CD4-positive, alpha-beta T cell (primary cell): Measurements from ENCODE around the gene DTNBP1. TPM values are rescaled to one million over a fixed set of nuclear protein-coding genes. Genes with fewer than 3 reads are reported as not detected.

Source experiments
- ATAC-seq: fragments of 200-7000 bp; cut with Tn5 transposase; one replicate; pipeline ENCODE4 v1.10.0; 2022; ENCODE audit warnings: mild to moderate bottlenecking; ENCODE audit not compliant: poor library complexity
- CTCF ChIA-PET: fragments of 350-600 bp; sonication (Branson Sonifier 250); formaldehyde crosslinking; loops from one replicate; lab custom pipeline; 2021; ENCODE audit warnings: antibody characterized with exemption, inconsistent platforms; lab: Charles Lee
- POLR2A ChIA-PET: fragments of 350-600 bp; sonication (Branson Sonifier 250); formaldehyde crosslinking; loops from one replicate; lab custom pipeline; 2021; ENCODE audit warnings: antibody characterized with exemption, inconsistent platforms; lab: Charles Lee
- DNase-seq, 14 experiments: peaks; one replicate each; pipeline ENCODE4 v3.0.0-alpha.2; 2013 to 2020; ENCODE audit warnings: mixed read lengths in 2 of 14
- H3K27ac ChIP-seq, 2 donors: one replicate each; pipeline versions ENCODE4 v1.5.1 to v1.7.0; 2013; ENCODE audit warnings: low read length in 2 of 2, low read depth in 1 of 2, mild to moderate bottlenecking in 1 of 2
- H3K27me3 ChIP-seq, 2 experiments: 1 replicate in 1 of 2; 2 replicates in 1 of 2; pipeline versions ENCODE4 v1.6.1 to v1.7.0; 2013; ENCODE audit warnings: low read length in 2 of 2, control low read depth in 1 of 2, mild to moderate bottlenecking in 1 of 2, moderate library complexity in 1 of 2; ENCODE audit not compliant: insufficient read depth in 2 of 2, control insufficient read depth in 1 of 2
- H3K36me3 ChIP-seq: one replicate; pipeline ENCODE4 v1.6.1; 2013; ENCODE audit warnings: low read length, control low read depth; ENCODE audit not compliant: insufficient read depth
- H3K4me1 ChIP-seq: one replicate; pipeline ENCODE4 v1.6.1; 2013; ENCODE audit warnings: low read length, control low read depth; ENCODE audit not compliant: insufficient read depth
- H3K4me3 ChIP-seq: one replicate; pipeline ENCODE4 v1.5.1; 2013; ENCODE audit warnings: mild to moderate bottlenecking, low read length, moderate library complexity
- H3K9me3 ChIP-seq, 2 experiments: 1 replicate in 1 of 2; 2 replicates in 1 of 2; pipeline versions ENCODE4 v1.6.1 to v1.7.0; 2013; ENCODE audit warnings: low read length in 2 of 2, mild to moderate bottlenecking in 2 of 2, control low read depth in 1 of 2, moderate library complexity in 1 of 2; ENCODE audit not compliant: control insufficient read depth in 1 of 2, insufficient read depth in 1 of 2
- H3K27ac Mint-ChIP-seq: one replicate; pipeline ENCODE4 v1.8.0; 2020; ENCODE audit warnings: mixed read lengths
- H3K27me3 Mint-ChIP-seq: one replicate; pipeline ENCODE4 v1.8.0; 2021; ENCODE audit warnings: mixed read lengths
- H3K36me3 Mint-ChIP-seq: one replicate; pipeline ENCODE4 v1.8.0; 2021; ENCODE audit warnings: low read depth, mixed read lengths
- H3K4me1 Mint-ChIP-seq: one replicate; pipeline ENCODE4 v1.8.0; 2021; ENCODE audit warnings: low read depth, mixed read lengths
- H3K4me3 Mint-ChIP-seq: one replicate; pipeline ENCODE4 v1.8.0; 2020; ENCODE audit warnings: mild to moderate bottlenecking, mixed read lengths
- H3K9me3 Mint-ChIP-seq: one replicate; pipeline ENCODE4 v1.8.0; 2020; ENCODE audit warnings: mixed read lengths
- CTCF ChIP-seq: fragments of 200-600 bp; IDR thresholded peaks from one replicate; pipeline ENCODE4 v1.8.0; 2022; ENCODE audit warnings: antibody characterized with exemption, mild to moderate bottlenecking
- intact Hi-C, 2 experiments: fragments of 100-400 bp; cut with DNase I in 1 of 2; cut with micrococcal nuclease in 1 of 2; formaldehyde crosslinking; loops; one replicate each; pipeline versions ENCODE4 v1.15.1 to v1.9.0; 2023 to 2025; cut with DNase I, micrococcal nuclease
- total RNA-seq, 174 experiments: library from RNA in 2 of 174; stranded (reverse) in 2 of 174; gene quantifications; one replicate each; pipeline ENCODE4 v1.2.3 and lab custom pipeline; 2021 to 2026

DTNBP1 gene
- total RNA-seq, 2 experiments from 2014 or later: 14.5 to 14.7 TPM

DNA sequence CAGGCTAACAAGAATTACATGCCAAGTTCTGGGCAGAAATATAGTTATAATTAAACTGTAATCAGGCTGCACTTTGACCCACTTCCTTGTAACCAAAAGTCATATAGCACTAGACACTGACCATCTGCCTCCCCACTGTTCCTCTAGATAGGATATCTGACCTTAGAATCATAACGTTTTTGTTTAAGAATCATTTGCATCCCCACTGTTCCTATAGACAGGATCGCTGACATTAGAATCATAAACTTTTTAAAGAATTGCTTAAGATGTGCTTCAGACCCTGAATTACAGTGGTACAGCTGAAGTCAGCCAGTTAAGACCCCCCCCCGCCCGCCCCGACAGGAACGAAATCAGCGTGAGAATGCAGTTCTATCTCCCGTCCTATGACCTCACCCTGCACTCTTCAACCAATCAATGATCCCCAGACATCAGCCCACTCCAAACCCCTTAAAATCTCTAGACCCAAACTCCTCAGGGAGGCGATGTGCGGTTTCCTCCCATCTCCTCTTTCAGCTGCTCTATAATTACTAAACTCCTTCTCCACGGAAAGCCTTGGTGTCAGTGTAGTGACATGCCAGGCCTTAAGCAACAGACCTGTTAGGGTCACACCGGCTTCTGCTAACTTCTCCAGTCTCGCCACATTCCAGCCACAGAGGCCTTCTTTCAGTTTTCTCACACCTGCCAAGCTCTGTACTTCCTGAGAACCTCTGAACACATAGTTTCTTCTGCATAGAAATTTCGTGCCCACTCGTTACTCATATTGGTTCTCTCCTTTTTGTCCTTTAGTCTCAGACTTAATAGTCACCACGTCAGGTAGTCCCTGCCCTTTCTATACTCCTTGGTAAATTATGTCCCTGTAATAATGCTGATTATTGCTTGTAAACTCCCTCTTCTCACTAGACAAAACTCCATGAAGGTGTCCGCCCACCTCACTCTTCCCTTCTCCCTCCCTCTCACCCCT is 93.5 kb downstream of the DTNBP1 start:
- no peak overlapping the region for H3K27ac ChIP-seq

DNA sequence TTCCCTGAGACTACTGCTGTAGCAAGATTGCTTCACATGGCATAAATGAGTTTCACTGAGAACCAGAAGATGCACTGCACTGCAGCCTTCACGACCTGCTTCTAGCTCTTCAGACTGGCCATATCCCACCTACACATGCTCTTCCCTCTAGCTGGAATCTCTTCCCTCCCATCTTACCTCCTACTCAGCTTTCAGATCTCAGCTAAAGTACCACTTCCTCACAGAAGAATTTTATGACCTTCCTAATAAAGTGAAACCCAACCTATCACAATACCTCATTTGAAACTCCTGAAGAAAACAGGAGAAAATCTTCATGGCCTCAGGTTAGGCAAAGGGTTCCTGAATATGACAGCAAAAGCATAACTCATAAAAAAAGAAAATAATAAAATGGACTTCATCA is 99.9 kb downstream of the DTNBP1 start:
- no peaks in the 10 kb centered on the region for H3K9me3 Mint-ChIP-seq
- ATAC-seq (no peak), DNase-seq (no peak)
- intact Hi-C loops: no loop called here
- peaks cover 6% of the 10 kb centered on the region for H3K4me1 Mint-ChIP-seq
- Histone ChIP-seq H3K4me3 (no peak overlapping the region), H3K27me3 (no peaks in the 10 kb centered on the region), H3K9me3 (no peaks in the 10 kb centered on the region), H3K36me3 (no peaks in the 10 kb centered on the region), H3K27ac (no peak overlapping the region), H3K4me1 (no peaks in the 10 kb centered on the region)
- TF ChIP-seq CTCF: no peak
- H3K4me3 Mint-ChIP-seq: no peak overlapping the region
- no peaks in the 10 kb centered on the region for H3K27me3 Mint-ChIP-seq
- CTCF ChIA-PET: no interaction called here
- H3K27ac Mint-ChIP-seq: no peak overlapping the region
- POLR2A ChIA-PET: no interaction called here
- peaks cover 14% of the 10 kb centered on the region for H3K36me3 Mint-ChIP-seq

More for the DNA sequence above, 93.5 kb downstream of the DTNBP1 start:
- Histone ChIP-seq H3K4me3 (no peak overlapping the region), H3K27me3 (no peaks in the 10 kb centered on the region), H3K36me3 (no peaks in the 10 kb centered on the region), H3K9me3 (no peaks in the 10 kb centered on the region), H3K4me1 (no peaks in the 10 kb centered on the region)
- H3K27me3 Mint-ChIP-seq: no peaks in the 10 kb centered on the region
- H3K36me3 Mint-ChIP-seq: peaks cover 29% of the 10 kb centered on the region
- no peak for TF ChIP-seq CTCF
- DNase-seq (peak in 1 of 14 experiments; percentile 4), ATAC-seq (no peak)
- intact Hi-C loops: no loop called here
- peaks cover 11% of the 10 kb centered on the region for H3K4me1 Mint-ChIP-seq
- H3K27ac Mint-ChIP-seq: no peak overlapping the region
- no peaks in the 10 kb centered on the region for H3K9me3 Mint-ChIP-seq
- no peak overlapping the region for H3K4me3 Mint-ChIP-seq
- ChIA-PET CTCF (no interaction called here), POLR2A (no interaction called here)

DNA sequence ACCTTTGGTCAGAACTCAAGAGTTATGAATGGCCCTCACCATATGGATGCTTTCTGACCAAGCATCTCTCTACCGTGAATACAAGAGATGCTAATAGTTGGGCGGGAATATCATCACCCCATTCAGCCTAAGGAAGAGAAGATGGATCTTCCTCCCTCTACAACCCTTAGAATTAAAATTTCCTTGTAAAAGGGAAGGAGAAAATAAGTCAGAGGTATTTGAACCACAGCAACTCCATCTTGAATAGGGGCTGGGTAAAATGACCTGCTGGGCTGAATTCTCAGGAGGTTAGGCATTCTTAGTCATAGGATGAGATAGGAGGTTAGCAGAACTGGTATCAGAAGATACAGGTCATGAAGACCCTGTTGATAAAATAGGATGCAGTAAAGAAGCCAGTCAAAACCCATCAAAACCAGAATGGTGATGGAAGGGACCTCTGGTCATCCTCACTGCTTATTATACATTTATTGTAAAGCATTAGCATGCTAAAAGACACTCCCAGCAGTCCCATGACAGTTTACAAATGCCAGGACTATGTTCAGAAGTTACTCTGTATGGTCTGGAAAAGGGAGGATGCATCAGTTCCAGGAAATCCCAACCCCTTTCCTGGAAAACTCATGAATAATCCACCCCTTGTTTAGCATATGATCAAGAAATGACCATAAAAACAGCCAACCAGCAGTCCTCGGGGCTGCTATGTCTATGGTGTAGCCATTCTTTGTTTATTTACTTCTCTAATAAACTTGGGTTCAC is 101.2 kb downstream of the DTNBP1 start:
- Mint-ChIP-seq H3K27me3 (no peaks in the 10 kb centered on the region), H3K9me3 (no peaks in the 10 kb centered on the region), H3K27ac (no peak overlapping the region), H3K4me1 (peaks cover 9% of the 10 kb centered on the region), H3K36me3 (peaks cover 14% of the 10 kb centered on the region), H3K4me3 (no peak overlapping the region)
- ChIA-PET CTCF (no interaction called here), POLR2A (no interaction called here)
- Histone ChIP-seq H3K27ac (no peak overlapping the region), H3K9me3 (no peaks in the 10 kb centered on the region), H3K36me3 (no peaks in the 10 kb centered on the region), H3K27me3 (no peaks in the 10 kb centered on the region), H3K4me1 (no peaks in the 10 kb centered on the region), H3K4me3 (no peak overlapping the region)
- ATAC-seq (no peak), DNase-seq (no peak)
- intact Hi-C loops: no loop called here
- no peak for TF ChIP-seq CTCF
